AG10803 (cell line): ENCODE data around the gene LTBR.
"Not testable (repeated sequence)": the region's sequence is repeated elsewhere in the genome, so short reads cannot be mapped to it uniquely, and the experiment has no call there.

Source experiments
- DNase-seq: peaks from one replicate; pipeline ENCODE4 v3.0.0; 2010; ENCODE audit warnings: low read depth
- H3K4me3 ChIP-seq: 2 replicates; pipeline ENCODE4 v1.5.1; 2011; ENCODE audit warnings: mild to moderate bottlenecking, low read length, control low read depth
- CTCF ChIP-seq: conservative IDR thresholded peaks from 2 replicates; pipeline ENCODE4 v1.5.1; 2011; ENCODE audit warnings: mild to moderate bottlenecking, low read length, control low read depth, inconsistent platforms

LTBR gene

DNA sequence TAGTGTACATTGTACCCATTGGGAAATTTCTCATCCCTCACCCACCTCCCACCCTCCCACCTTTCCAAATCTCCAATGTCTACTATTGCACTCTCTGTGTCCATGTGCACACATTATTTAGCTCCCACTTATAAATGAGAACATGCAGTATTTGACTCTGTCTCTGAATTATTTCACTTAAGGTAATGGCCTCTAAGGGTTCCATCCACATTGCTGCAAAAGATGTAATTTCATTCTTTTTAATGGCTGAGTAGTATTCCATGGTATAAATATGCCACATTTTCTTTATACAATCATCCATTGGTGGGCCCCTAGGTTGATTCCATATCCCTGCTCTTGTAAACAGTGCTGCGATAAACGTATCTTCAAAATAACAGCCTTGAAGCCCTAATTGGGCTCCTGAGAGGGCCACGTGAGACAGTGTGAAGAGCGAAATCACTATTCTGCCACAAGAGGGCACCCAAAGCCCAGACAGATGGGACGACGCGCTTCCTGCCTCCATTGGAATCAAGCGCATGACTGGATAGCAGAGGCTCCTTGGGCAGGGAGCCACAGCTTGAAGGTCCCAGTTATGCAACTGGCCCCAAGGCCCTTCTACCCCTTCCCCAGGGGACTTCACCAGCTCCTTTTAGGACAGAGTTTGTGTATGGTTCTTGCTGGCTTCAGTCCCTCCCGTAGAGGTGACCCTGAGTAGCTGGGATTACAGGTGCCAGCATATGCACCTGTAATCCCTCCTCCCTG lies 39.5 kb downstream of the LTBR start:
- no peak overlapping the region for H3K4me3 ChIP-seq
- TF ChIP-seq CTCF: peak; percentile 90
- DNase-seq: peak; percentile 92

GRCh38 chr12:6424008-6424347 lies 40.0 kb downstream of the LTBR start:
- DNase-seq: no peak
- H3K4me3 ChIP-seq: no peak overlapping the region
- no peak for TF ChIP-seq CTCF

DNA sequence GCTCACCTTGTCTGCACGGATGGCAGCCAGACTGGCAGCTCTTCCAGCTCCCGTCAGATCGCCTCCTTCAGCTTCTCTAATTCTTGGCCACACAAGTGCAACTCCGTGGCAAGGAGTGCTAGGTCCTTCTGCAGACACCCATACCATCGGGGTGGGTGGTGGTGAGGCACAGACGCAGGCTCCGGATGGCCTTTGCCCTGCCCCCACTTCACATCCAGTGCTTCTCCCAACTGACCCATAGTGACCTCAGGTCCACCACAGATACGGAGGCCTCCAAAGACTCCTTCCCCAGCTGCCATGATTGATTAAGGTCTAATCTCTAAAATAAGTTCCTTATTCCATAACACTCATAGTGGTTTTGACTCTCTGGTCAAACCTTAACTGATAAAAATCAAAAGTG lies 40.9 kb downstream of the LTBR start:
- TF ChIP-seq CTCF: no peak
- H3K4me3 ChIP-seq: no peak overlapping the region
- no peak for DNase-seq

- DNase-seq: no peak
- H3K4me3 ChIP-seq: no peak overlapping the region
- TF ChIP-seq CTCF: no peak
Measured at GRCh38 chr12:6425590-6426531, 41.9 kb downstream of the LTBR start.

- DNase-seq: no peak
- H3K4me3 ChIP-seq: no peak overlapping the region
- TF ChIP-seq CTCF: no peak
Measured at GRCh38 chr12:6426882-6427671, 43.1 kb downstream of the LTBR start.

- DNase-seq, H3K4me3 ChIP-seq: not testable (repeated sequence)
Measured at GRCh38 chr12:6427796-6428195, 43.8 kb downstream of the LTBR start.

- no peak for DNase-seq
- no peak overlapping the region for H3K4me3 ChIP-seq
- TF ChIP-seq CTCF: no peak
Measured at GRCh38 chr12:6428326-6428725, 44.4 kb downstream of the LTBR start.
